Measurements from ENCODE around the gene MYH10. TPM values are rescaled to one million over a fixed set of nuclear protein-coding genes. Genes with fewer than 3 reads are reported as not detected.

Gene MYH10
- total RNA-seq, 1 donor from 2014 or later = 142 TPM

DNA sequence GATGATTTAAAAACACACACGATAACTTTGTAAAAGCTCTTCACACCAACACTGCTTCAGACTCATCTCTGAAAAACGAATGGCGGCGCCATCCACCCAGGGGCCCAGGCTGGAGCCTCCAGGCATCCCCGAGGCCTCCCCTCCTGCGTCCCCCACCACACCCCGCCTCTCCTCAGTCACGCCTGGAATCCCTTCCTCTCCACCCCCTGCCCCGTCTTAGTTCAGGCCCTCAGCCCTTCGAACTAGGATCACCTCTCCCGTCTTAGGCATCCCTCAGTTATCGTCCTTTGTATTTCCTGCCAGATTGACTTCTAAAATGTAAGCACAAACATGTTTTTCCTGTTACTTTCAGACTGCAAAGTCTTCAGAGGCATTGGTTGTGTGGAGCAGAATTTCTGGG, 136.5 kb downstream of the MYH10 start:
- DNase-seq = no peak

DNA sequence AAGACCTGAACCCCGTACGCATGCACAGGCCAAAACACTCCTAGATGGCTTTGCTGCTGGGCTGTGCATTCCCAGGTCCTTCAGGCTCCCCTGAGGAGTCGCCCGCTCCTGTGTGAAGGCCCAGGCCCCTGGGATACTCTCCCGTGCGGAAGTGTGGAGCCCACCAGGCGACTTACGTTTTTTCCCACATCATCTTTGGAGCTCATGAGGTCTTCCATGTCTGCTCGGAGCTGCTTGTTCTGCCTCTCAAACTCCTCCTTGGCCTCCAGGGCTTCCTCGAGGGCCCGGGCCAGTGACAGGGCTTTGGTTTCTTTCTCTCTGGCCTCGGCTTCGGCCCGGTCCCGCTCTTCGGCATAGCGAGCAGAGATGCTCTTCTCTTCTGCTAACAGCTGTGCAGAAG, 138.4 kb downstream of the MYH10 start:
- no peak for DNase-seq

DNA sequence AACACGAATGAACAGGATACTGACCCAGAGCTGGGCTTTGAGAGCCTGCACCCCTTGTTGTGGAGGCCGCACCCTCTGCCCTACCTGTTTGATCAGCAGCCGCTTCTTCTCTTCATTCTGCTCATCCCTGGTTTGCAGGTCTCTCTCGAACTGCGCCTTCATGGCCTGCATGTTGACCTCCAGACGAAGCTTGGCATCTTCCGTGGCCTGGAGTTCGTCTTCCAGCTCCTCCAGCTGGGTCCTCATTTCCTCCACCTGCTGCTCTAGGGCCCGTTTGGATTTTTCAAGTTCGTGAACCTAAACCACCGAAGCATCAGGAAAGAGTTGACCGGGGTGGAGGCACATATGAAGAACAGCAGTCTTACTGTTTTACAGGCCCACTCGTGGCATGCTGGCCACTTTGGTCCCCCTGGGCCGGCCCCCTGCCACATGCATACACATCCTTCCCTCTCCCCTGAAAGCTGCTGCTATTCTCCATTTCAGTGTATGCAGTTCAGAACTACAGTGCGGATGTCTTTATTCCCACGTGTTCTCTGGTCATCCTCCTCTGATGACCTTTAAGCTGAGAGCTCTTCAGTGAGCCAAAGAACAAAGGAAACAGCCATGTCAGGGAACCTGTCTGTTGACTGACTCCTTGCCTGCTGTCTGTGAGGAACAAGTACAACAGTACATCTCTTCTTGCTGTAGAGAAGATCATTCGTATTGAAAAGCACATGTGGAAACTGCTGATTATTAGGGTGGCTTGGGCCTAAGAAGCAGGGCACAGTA, 140.1 kb downstream of the MYH10 start:
- DNase-seq = no peak

DNA sequence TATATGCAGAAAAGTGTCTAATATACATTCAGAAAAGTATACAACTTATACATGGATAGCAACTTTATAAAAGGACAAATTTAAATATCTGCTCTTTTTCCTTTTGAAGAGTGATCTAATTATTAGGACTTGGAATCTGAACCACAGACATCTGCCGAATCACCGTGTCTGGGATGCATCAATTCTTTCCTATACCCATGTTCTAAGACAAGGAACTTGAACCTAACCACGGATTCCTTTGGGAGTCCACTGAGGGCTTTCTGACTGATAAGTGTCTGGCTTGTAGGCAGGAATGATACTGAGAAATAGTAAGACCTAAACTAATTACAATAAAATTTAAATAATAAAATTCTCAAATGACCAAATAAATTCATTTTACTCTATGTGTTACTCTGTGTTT, 140.7 kb downstream of the MYH10 start:
- no peak for DNase-seq

DNA sequence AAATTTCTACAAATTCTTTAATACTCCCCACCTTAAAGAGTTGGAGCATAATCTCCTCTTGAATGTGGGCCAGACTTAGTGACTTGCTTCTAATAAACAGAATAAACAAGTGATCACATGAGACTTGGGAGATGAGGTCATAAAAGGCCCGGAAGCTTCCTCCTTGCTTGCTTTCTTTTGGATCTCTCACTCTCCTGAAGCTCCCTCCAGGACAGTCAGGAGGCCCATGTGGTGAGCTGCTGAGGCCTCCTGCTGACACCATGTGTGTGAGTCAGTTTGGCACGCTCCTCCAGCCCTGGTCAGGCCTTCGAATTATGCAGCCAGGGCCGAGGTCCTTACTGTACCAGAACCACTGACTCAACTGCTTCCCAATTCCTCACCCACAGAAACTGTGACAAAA, 141.6 kb downstream of the MYH10 start:
- no peak for DNase-seq

DNA sequence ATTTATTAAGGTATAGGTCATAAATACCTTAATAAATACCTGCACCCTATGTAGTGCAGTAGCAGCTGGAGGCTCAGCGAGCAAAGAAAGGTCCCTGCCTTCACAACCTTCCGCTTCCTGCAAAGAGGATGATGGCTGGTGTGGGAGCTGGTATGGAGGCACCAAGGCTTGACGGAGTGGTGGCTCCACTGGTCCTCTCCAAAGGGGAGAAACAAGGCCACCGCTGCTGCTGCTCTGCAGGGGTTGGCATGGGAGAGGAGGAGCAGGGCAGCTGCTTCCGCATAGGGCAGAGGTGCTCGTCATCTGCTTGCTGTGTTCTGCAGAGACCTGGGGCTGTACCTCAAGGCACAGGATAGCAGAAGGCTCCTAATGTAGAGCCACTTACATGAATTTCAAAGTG, 142.0 kb downstream of the MYH10 start:
- no peak for DNase-seq

DNA sequence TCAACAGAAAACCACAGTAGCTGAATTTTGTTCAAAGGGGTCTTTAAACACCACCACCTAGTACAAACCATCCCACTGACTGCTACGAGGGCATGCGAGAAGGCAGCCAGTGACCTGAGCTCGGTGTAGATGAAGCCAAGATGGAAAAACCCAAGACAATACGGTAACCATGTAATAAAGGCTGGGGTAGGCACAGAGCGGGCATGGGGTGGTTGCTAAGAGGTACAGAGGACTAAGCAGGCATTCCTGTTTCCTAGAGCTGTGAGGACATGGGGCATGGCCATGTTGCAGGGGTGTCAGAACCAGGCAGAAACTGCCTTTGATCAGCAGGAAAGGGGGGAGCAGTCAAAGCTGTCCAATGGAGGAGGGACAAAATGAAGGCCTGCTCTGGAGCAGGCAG, 142.8 kb downstream of the MYH10 start:
- no peak for DNase-seq

DNA sequence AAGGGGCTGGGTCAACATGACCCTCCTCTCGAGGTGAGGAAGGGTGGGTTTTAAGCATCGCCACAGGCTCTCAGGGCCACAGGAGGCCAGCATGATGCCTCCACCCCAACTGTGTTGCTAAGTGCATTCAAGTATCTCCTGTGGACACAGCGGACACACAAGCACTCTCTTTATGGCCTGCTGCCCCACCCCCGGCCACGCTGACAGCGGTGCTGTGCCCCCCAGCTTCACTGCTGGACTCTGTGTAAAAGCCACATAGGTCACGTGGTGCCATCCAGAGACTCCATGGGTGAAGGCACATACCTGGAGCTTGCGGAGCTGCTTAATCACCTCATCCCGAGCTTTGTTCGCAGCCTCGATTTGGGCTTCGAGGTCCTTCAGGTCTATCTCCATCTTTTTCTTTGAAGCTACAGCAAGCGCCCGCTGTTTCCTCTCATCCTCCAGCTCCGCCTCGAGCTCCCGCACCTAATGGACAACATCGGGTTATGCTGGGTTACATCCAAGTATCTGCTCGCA, 143.3 kb downstream of the MYH10 start:
- no peak for DNase-seq

DNA sequence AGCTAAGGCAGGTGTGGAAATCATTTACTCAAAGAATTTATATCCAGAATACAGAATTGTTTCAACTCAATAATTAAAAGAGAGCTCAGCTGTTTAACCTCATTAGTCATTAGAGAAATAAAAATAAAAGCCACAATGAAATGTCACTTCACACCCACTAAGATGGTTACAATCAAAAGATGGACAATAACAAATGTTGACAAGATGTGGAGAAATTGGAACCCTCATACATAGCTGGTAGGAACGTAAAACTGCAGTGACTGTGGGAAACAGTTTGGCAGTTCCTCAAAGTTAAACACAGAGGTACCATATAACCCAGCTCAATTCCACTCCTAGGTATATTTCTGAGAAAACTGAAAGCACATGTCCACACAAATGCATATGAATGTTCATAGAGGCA, 145.0 kb downstream of the MYH10 start:
- DNase-seq = no peak

DNA sequence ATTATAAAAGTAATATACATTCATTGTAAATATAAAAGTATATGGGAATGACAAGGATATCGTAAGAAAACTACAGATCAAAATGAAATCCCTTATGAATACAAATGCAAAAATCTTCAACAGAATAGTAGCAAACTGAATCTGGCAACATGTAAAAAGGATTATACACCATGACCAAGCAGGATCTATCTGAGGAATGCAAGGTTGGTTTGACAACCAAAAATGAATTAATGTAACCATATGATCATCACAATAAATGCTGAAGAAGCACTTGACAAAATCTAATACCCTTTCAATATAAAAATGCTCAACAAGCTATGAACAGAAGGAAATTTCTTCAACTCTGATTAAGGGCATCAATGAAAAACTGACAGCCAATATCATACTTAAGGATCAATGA, 146.1 kb downstream of the MYH10 start:
- DNase-seq = no peak

DNA sequence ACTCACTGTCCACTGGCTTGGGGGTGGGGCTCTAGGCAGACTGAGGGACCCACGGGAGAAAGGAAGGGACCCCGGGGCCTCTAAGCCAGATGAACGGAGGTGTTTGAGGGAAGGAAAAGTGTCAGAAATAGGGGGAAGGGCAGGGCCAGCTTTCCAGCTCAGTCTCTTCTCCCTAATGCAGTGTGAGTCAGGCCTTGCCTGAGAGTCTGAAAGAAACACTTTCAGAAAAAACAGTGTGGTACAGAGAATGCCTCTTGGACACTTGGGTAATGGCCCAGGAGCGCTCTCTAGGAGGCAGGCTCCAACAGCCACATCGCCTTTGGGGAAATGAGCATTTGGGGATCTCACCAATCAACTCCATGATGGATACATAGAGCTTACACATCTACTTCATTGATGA, 148.0 kb downstream of the MYH10 start:
- no peak for DNase-seq

DNA sequence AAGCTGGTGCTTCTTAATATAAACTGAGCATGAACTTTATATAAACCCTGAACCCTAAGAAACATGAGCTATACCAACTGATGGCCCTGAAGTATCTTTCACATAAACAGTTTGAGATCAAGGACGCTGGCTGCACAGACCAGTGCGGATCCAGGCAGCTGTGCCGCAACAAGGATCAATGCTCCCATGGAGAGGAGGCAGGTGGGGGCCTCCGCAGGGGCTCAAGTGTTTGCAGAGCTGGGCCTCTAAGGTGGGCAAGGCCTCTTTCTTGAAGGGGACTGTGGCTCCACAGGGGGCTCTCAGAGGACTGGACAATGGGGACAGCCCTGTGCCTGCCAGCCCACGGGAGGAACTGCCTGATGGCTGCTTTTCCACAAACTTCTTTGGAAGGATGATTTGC, 148.8 kb downstream of the MYH10 start:
- DNase-seq = no peak

DNA sequence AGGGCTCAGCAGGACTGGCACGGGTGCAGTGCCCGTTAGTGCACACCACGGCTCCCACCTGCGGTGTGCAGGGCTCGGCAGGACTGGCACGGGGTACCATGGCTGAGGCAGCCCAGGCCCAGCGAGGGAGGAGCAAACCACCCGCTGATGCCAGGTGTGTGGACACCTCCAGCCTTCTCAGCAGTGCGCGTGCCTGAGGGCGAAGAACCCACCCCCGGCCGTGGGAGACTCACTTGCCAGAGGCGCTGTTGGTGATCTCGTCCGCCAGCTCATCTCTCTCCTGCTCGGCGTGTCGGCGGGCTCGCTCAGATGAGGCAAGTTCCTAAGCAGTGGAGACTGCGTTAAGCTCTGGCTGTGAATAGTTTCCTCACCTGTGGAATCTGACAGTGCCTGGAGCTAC, 149.4 kb downstream of the MYH10 start:
- peak; percentile 68 for DNase-seq

DNA sequence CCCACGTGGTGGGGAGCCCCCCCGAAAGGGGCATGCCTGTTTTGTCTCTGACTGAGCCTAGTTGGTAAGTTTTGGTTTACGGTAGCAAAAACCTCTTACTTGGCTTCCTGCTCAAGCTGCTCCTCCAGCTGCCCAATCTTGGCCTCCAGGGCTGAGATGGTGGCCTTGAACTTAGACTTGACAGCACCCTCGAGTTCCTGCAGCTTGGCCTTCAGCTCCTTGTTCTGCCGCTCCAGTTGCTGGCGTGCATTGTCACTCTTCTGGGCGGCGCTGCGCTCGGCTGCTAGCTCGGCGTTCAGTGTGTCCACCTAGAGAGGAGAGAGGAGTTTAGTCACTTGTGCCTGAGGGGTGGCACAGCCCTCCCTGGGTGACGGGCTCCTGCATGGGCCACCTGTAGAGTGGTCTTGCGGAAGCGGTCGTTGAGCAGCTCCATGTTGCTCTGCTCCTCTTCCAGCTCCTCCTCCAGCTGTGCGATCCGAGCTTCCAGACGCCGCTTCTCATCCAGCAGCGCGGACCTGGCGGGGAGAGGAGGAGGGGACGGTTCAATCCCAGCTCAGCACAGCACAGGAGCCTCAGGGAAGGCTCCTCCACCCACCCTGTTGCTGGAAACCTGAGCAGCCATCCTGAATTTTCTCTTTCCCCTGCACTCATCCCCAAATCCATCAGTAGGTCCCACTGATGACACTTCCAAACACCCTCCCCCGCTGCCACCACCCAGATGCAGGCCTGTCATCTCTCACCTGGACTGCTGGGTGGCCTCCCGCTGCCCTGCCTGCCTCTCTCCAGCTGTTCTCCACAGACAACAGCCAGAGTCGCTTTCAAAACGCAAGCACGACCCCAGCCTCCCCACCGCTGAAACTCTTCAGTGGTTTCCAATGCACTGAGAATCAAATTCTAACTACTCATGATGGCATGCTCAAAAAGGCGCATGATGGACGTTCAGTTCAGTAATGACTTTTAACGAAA, 150.2 kb downstream of the MYH10 start:
- DNase-seq = no peak

DNA sequence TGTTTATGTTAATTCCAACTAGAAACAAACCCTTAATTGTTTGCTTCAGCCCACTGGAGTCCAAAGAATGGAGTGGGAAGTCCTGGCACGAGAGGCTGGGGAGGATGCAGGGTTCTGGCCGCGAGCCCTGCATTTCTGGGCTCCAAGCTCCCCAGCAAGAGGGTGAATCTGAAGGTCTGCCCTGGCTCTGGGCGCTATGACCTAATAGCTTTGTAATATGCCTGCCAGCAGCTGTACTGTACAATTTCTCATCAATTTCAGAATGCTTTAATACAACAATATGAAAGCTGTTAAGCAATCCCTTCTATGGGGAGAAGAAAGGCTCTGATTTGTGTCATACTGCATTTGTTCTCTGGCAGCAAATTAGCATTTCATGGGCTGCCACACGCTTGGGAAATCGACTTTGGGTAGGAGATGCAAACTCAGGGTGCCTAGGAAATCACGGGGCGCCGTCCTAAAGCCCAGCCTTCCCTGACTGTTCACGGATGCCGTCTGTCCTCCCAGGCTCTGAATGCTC, 151.0 kb downstream of the MYH10 start:
- DNase-seq = peak; percentile 46

DNA sequence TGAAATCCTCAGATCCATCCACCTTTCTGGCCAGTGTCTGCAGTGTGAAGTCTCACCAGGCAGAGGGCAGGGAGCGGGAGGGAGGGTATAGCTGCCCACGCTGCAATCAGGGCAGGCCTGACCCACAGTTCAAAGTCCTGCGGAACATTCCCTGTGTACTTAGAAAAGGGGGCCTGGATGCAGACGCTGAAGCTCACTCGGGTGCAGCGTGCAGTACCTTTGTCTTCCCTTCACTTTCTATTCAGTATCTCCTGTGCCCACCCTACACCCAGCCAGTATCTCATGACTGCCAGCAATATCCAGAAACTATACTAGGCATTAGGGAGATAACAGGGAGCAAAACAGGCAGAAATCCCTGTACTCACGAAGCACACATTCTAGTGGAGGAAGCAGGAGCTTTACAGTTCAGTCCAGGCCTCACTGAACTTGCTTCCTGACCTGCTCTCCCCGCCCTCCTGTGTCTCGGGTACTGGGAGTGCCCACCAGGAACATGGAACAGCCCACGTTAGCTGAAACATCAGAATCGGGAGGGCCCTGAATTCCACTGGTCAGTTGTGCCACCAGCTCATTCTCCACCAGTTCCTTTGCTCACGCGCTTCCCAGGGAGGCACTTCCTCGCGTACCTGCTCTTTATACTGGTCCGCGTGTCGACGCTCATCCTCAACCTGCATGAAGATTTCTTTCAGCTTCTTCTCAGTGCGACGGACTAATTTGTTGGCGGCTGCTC, 152.6 kb downstream of the MYH10 start:
- DNase-seq = no peak

DNA sequence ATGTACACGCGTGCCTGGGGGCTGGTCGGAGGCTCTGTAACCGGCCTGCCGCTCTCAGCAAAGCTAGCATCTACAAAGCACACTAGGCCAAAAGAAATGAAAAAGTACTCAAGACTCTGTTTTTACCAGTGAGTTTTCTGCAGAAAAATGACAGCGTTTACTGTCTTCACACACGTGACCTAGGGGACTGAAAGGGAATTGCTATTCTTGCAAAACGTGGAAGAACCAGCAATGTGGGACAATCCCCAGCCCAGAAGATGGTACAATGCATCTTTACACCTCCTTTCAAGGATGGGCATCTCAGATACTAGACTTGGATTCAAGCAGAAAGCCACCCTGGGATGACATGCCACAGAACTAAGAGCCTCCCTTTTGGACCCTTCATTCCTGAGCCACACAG, 153.4 kb downstream of the MYH10 start:
- DNase-seq = no peak

DNA sequence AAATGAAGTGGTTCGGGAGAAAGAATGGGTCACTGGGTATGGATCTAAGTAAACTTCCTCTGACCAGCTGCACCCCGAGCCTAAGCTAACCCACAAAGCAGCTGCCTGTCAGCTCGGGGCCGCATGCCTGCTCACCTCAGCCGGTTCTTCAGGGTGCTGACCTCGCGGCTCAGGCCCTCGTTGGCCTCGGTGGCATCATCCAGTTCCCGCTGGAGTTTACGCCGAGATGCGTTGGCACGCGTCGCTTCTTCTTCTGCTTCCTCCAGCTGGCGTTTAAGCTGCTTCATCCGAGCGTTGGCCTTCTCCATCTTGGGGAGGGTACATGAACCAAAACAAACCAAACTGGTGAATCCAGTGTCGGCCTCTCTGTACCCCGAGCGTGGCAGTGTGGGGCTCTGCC, 153.8 kb downstream of the MYH10 start:
- no peak for DNase-seq

DNA sequence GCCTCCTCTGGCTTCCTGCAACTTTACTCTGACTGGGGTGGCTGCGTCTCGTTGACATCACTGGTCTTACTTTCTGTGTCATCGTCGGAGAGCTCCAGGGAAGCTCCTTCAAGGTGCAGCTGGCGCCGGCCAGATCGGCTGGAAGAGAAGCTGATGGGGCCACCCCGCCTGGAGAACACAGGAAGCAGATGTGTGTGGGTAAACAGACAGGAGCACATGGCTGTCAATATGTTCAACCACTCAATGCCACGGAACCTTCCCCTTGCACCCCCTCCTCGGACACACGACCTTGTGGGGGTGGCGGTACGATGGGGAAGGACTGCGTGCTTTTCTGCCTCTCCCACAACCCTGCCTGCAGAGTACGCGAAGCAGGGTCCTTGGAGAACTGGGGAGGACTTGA, 154.7 kb downstream of the MYH10 start:
- DNase-seq = no peak

DNA sequence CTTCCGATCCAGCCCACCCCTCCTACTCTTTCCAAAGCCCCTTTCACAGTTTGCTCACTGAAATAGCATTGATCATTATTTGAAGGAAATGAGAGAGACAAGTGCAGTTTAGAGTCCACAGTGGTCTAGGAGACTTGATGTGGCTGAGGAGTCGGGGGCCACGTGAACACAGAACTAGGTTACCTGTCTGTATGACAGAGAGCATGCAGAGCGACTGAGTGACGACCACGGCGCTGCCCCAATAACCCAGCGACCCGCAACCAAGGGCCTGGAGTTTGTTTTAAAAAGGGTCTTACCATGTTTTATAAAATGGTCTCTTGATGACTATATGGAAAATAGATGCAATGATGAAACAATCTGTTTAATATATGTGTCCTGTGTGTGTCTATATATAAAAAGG, 155.3 kb downstream of the MYH10 start:
- DNase-seq = no peak

DNA sequence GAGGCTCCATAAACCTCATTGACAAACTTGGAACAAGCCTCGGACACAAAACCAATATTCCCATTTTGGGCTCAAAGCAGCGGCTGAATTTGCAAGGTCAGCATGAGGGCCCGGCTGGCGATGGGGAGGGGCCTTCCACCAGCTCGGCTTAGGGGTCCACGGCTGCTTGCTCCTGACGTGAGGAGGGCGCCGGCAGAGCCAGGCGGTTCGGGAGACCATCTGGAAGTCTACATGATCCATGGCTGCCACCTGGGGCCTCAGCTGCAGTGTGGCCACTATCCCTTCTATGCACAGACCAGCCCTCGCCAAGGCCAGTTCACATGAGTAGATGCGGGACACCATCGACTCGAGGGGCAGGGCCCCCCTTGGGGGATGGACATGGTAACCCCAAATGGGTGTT, 155.7 kb downstream of the MYH10 start:
- no peak for DNase-seq

DNA sequence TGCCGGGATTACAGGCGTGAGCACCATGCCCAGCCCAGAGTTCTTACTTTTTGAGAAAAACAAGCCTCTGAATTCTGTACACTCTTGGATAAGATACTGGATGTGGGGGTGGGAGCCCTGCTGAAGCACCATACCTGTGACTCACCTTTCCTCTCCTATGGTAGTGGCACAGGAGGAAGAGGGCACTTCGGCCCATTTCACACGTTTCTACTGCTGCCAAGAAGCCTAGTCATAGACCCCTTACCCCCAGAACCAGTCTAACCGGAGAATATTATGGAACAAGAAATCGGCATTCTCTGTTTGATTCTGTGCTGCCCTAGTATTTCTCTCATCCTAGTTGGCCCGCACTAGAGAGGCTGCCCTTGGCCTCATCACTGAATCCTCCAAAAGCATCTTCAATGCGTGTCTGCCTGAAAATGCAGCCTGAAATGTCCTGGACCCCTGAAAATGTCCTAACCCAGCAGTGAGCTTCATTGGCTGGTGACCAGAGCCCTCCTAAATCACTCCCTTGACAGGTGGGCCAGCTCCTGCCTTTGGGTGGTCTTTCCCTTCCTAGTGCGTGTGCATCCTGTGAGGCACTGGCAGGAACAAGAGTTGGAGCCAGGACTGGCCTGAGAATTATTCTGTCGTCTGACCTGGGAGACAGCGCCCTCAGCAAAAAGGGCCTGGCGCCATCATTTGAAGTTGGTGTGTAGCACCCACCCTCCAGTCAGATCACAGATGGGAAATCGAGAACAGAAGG, 156.9 kb downstream of the MYH10 start:
- no peak for DNase-seq
